MM.1S (cell line): Measurements from ENCODE around the gene DMGDH.

Source experiments
- DNase-seq: peaks from one replicate; pipeline ENCODE4 v3.0.0-alpha.2; 2015
- H2AFZ ChIP-seq: fragments of 300-600 bp; sonication (generic); 2 replicates; pipeline ENCODE4 v1.6.0; 2016; ENCODE audit warnings: antibody characterized with exemption, low read length
- H3F3A ChIP-seq: fragments of 300-600 bp; sonication (generic); 2 replicates; pipeline ENCODE4 v1.6.1; 2016; ENCODE audit warnings: mild to moderate bottlenecking, antibody characterized with exemption, low read length, moderate library complexity, mixed read lengths; ENCODE audit not compliant: insufficient read depth
- H3K27ac ChIP-seq: fragments of 300-600 bp; sonication (generic); 2 replicates; pipeline ENCODE4 v1.5.1; 2016; ENCODE audit warnings: mild to moderate bottlenecking, low read length
- H3K27me3 ChIP-seq: fragments of 300-600 bp; sonication (generic); replicated peaks from 2 replicates; pipeline ENCODE4 v1.6.0; 2016; ENCODE audit warnings: low read length; ENCODE audit not compliant: insufficient read depth
- H3K36me3 ChIP-seq: fragments of 300-600 bp; sonication (generic); replicated peaks from 2 replicates; pipeline ENCODE4 v1.6.1; 2016; ENCODE audit warnings: mild to moderate bottlenecking, low read length, mixed read lengths; ENCODE audit not compliant: insufficient read depth
- H3K4me1 ChIP-seq: fragments of 300-600 bp; sonication (generic); 2 replicates; pipeline ENCODE4 v1.6.1; 2016; ENCODE audit warnings: low read length, mixed read lengths
- H3K4me2 ChIP-seq: fragments of 300-600 bp; sonication (generic); 2 replicates; pipeline ENCODE4 v1.6.0; 2016; ENCODE audit warnings: low read depth, low read length
- H3K4me3 ChIP-seq: fragments of 300-600 bp; sonication (generic); 2 replicates; pipeline ENCODE4 v1.5.1; 2016; ENCODE audit warnings: low read length, mixed read lengths
- H3K79me2 ChIP-seq: fragments of 300-600 bp; sonication (generic); 2 replicates; pipeline ENCODE4 v1.6.1; 2016; ENCODE audit warnings: mixed run types, low read length, mixed read lengths
- H3K9ac ChIP-seq: fragments of 300-600 bp; sonication (generic); 2 replicates; pipeline ENCODE4 v1.6.1; 2016; ENCODE audit warnings: low read length, mixed read lengths
- H3K9me2 ChIP-seq: fragments of 300-600 bp; sonication (generic); replicated peaks from 2 replicates; pipeline ENCODE4 v1.6.1; 2016; ENCODE audit warnings: mild to moderate bottlenecking, low read length, mixed read lengths; ENCODE audit not compliant: insufficient read depth
- H3K9me3 ChIP-seq: fragments of 300-600 bp; sonication (generic); replicated peaks from 2 replicates; pipeline ENCODE4 v1.6.1; 2016; ENCODE audit warnings: mild to moderate bottlenecking, low read length, mixed read lengths; ENCODE audit not compliant: insufficient read depth
- H4K20me1 ChIP-seq: fragments of 300-600 bp; sonication (generic); 2 replicates; pipeline ENCODE4 v1.6.1; 2016; ENCODE audit warnings: mild to moderate bottlenecking, low read length, moderate library complexity, mixed read lengths; ENCODE audit not compliant: insufficient read depth
- CTCF ChIP-seq: fragments of 300-600 bp; sonication (generic); IDR thresholded peaks from 2 replicates; pipeline ENCODE4 v1.5.1; 2016; ENCODE audit warnings: antibody characterized with exemption, low read length, mixed read lengths
- EZH2 ChIP-seq: fragments of 300-600 bp; sonication (generic); optimal IDR thresholded peaks from 2 replicates; pipeline ENCODE3; 2017; ENCODE audit warnings: low read depth, mild to moderate bottlenecking, antibody characterized with exemption, low read length, mixed read lengths
- EZH2phosphoT487 ChIP-seq: fragments of 300-600 bp; sonication (generic); IDR thresholded peaks from 2 replicates; pipeline ENCODE4 v1.6.1; 2018; ENCODE audit warnings: antibody characterized with exemption, low read length

DMGDH gene

GRCh38 chr5:79020861-79021561 lies 48.5 kb downstream of the DMGDH start:
- H3K9me3 ChIP-seq, result no peaks in the 10 kb centered on the region
- no peak overlapping the region for H3K9ac ChIP-seq
- no peaks in the 10 kb centered on the region for H3F3A ChIP-seq
- H3K27ac ChIP-seq, result no peak overlapping the region
- H3K4me3 ChIP-seq, result no peak overlapping the region
- TF ChIP-seq CTCF, result peak; percentile 91
- TF ChIP-seq EZH2, result no peak
- TF ChIP-seq EZH2phosphoT487, result no peak
- no peaks in the 10 kb centered on the region for H3K79me2 ChIP-seq
- DNase-seq, result peak; percentile 55
- H3K4me2 ChIP-seq, result peak overlapping the region; percentile 2
- peaks cover 6% of the 10 kb centered on the region; the same call in 1 of the 2 replicates for H3K4me1 ChIP-seq
- no peaks in the 10 kb centered on the region for H3K9me2 ChIP-seq
- H2AFZ ChIP-seq, result peak overlapping the region; percentile 18; the same call in 1 of the 2 replicates
- no peaks in the 10 kb centered on the region for H4K20me1 ChIP-seq
- no peaks in the 10 kb centered on the region for H3K27me3 ChIP-seq
- H3K36me3 ChIP-seq, result no peaks in the 10 kb centered on the region

GRCh38 chr5:79014631-79015030 lies 54.8 kb downstream of the DMGDH start:
- TF ChIP-seq CTCF (no peak), EZH2 (no peak), EZH2phosphoT487 (no peak)
- Histone ChIP-seq H3K27me3 (no peaks in the 10 kb centered on the region), H3K79me2 (no peaks in the 10 kb centered on the region), H3K4me3 (no peak overlapping the region), H3K9ac (no peak overlapping the region), H3K9me2 (no peaks in the 10 kb centered on the region), H2AFZ (no peak overlapping the region), H4K20me1 (no peaks in the 10 kb centered on the region), H3K27ac (no peak overlapping the region), H3K4me1 (no peaks in the 10 kb centered on the region), H3F3A (no peaks in the 10 kb centered on the region), H3K4me2 (no peak overlapping the region), H3K36me3 (no peaks in the 10 kb centered on the region), H3K9me3 (no peaks in the 10 kb centered on the region)
- no peak for DNase-seq

- no peaks in the 10 kb centered on the region for H3K27me3 ChIP-seq
- no peaks in the 10 kb centered on the region for H3K4me1 ChIP-seq
- H3K79me2 ChIP-seq, result no peaks in the 10 kb centered on the region
- H3F3A ChIP-seq, result no peaks in the 10 kb centered on the region
- no peak overlapping the region for H2AFZ ChIP-seq
- no peak overlapping the region for H3K4me3 ChIP-seq
- no peaks in the 10 kb centered on the region for H3K36me3 ChIP-seq
- TF ChIP-seq EZH2phosphoT487 (no peak), EZH2 (no peak), CTCF (no peak)
- H3K4me2 ChIP-seq, result no peak overlapping the region
- H3K9ac ChIP-seq, result no peak overlapping the region
- H3K9me3 ChIP-seq, result no peaks in the 10 kb centered on the region
- DNase-seq, result no peak
- H3K27ac ChIP-seq, result no peak overlapping the region
- no peaks in the 10 kb centered on the region for H3K9me2 ChIP-seq
- no peaks in the 10 kb centered on the region for H4K20me1 ChIP-seq
Measured at GRCh38 chr5:79011869-79012268, 57.6 kb downstream of the DMGDH start.
